ENCODE results near the gene CPNE6.

The CPNE6 gene

GRCh38 chr14:24084440-24084839 lies 13.1 kb downstream of the CPNE6 start:
- TF ChIP-seq CSDC2 (CRISPR knock-in tag; IDR thresholded peaks at IDR 0.05) = no peak
- no peak for TF ChIP-seq ZNF565 (CRISPR knock-in tag; conservative IDR thresholded peaks at IDR 0.05; ENCODE audit: low read depth)
- TF ChIP-seq TSHZ2 (CRISPR knock-in tag; IDR thresholded peaks at IDR 0.05) = no peak
- no peak for TF ChIP-seq ZNF70 (CRISPR knock-in tag; IDR thresholded peaks at IDR 0.05)
- TF ChIP-seq, protein P1, sequence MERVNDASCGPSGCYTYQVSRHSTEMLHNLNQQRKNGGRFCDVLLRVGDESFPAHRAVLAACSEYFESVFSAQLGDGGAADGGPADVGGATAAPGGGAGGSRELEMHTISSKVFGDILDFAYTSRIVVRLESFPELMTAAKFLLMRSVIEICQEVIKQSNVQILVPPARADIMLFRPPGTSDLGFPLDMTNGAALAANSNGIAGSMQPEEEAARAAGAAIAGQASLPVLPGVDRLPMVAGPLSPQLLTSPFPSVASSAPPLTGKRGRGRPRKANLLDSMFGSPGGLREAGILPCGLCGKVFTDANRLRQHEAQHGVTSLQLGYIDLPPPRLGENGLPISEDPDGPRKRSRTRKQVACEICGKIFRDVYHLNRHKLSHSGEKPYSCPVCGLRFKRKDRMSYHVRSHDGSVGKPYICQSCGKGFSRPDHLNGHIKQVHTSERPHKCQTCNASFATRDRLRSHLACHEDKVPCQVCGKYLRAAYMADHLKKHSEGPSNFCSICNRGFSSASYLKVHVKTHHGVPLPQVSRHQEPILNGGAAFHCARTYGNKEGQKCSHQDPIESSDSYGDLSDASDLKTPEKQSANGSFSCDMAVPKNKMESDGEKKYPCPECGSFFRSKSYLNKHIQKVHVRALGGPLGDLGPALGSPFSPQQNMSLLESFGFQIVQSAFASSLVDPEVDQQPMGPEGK (CRISPR knock-in tag; IDR thresholded peaks at IDR 0.05; ENCODE audit: borderline replicate concordance) = no peak
- TF ChIP-seq POU6F1 (CRISPR knock-in tag; IDR thresholded peaks at IDR 0.05; ENCODE audit: borderline replicate concordance, low read depth) = no peak
- TF ChIP-seq ARNTL (CRISPR knock-in tag; IDR thresholded peaks at IDR 0.05; ENCODE audit: borderline replicate concordance, low read depth) = no peak
- TF ChIP-seq, protein P2, sequence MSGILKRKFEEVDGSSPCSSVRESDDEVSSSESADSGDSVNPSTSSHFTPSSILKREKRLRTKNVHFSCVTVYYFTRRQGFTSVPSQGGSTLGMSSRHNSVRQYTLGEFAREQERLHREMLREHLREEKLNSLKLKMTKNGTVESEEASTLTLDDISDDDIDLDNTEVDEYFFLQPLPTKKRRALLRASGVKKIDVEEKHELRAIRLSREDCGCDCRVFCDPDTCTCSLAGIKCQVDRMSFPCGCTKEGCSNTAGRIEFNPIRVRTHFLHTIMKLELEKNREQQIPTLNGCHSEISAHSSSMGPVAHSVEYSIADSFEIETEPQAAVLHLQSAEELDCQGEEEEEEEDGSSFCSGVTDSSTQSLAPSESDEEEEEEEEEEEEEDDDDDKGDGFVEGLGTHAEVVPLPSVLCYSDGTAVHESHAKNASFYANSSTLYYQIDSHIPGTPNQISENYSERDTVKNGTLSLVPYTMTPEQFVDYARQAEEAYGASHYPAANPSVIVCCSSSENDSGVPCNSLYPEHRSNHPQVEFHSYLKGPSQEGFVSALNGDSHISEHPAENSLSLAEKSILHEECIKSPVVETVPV (CRISPR knock-in tag; IDR thresholded peaks at IDR 0.05) = no peak
- TF ChIP-seq ZNF8 (CRISPR knock-in tag; IDR thresholded peaks at IDR 0.05) = no peak
- TF ChIP-seq ISL1 (CRISPR knock-in tag; IDR thresholded peaks at IDR 0.05) = no peak
- TF ChIP-seq TCF4 (CRISPR knock-in tag; IDR thresholded peaks at IDR 0.05; ENCODE audit: borderline replicate concordance) = no peak
- TF ChIP-seq BACH2 (CRISPR knock-in tag; IDR thresholded peaks at IDR 0.05; ENCODE audit: borderline replicate concordance) = no peak
- TF ChIP-seq TOX (CRISPR knock-in tag; IDR thresholded peaks at IDR 0.05; ENCODE audit: borderline replicate concordance) = no peak
- no peak for TF ChIP-seq OSR1 (CRISPR knock-in tag; IDR thresholded peaks at IDR 0.05)
- no peak for TF ChIP-seq SNAI2 (CRISPR knock-in tag; IDR thresholded peaks at IDR 0.05)
- ATAC-seq = no peak

GRCh38 chr14:24085215-24085614 lies 13.9 kb downstream of the CPNE6 start:
- no peak for ATAC-seq
- TF ChIP-seq OSR1 (CRISPR knock-in tag; IDR thresholded peaks at IDR 0.05) (no peak), TSHZ2 (CRISPR knock-in tag; IDR thresholded peaks at IDR 0.05) (no peak), GLIS3 (CRISPR knock-in tag; IDR thresholded peaks at IDR 0.05) (no peak), TOX (CRISPR knock-in tag; IDR thresholded peaks at IDR 0.05; ENCODE audit: borderline replicate concordance) (no peak), ARNTL (CRISPR knock-in tag; IDR thresholded peaks at IDR 0.05; ENCODE audit: borderline replicate concordance, low read depth) (no peak), BACH2 (CRISPR knock-in tag; IDR thresholded peaks at IDR 0.05; ENCODE audit: borderline replicate concordance) (no peak), ZFP30 (CRISPR knock-in tag; IDR thresholded peaks at IDR 0.05) (no peak), ZNF70 (CRISPR knock-in tag; IDR thresholded peaks at IDR 0.05) (no peak), SNAI2 (CRISPR knock-in tag; IDR thresholded peaks at IDR 0.05) (no peak), ZNF565 (CRISPR knock-in tag; conservative IDR thresholded peaks at IDR 0.05; ENCODE audit: low read depth) (no peak), ZC3H10 (CRISPR knock-in tag; IDR thresholded peaks at IDR 0.05) (no peak), ZNF8 (CRISPR knock-in tag; IDR thresholded peaks at IDR 0.05) (no peak)
- TF ChIP-seq, protein P2 (CRISPR knock-in tag; IDR thresholded peaks at IDR 0.05) = no peak

All from SK-N-SH treated with all-trans-retinoic acid at 6 μM for 48 hours (cell line).